HG02884 (cell line): ENCODE results near the gene SMIM38.

ENCODE experiments used
- ATAC-seq: cut with Tn5 transposase; IDR thresholded peaks from one replicate; pipeline ENCODE4 v1.9.1; 2021; ENCODE audit warnings: mild to moderate bottlenecking, moderate library complexity; ENCODE audit not compliant: unreplicated experiment

SMIM38 gene

DNA sequence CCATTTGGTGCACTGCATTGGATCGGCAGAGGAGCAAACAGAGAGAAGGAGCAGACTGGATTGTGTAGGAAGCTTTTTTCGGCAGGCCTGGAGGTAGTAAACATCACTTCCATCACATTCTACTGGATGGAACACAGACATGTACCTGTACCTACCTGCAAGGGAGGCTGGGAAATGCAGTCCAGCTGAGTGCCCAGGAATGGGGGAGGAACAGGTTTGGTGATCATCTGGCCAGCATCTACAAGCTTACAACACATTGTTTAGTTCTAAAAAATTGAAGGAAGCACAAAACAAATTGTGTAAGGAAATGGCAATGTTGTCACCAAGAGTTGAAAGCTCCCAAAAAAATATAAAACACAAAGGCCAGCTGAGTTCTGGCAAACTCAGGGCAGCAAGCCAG is 19.1 kb downstream of the SMIM38 start:
- no peak for ATAC-seq

DNA sequence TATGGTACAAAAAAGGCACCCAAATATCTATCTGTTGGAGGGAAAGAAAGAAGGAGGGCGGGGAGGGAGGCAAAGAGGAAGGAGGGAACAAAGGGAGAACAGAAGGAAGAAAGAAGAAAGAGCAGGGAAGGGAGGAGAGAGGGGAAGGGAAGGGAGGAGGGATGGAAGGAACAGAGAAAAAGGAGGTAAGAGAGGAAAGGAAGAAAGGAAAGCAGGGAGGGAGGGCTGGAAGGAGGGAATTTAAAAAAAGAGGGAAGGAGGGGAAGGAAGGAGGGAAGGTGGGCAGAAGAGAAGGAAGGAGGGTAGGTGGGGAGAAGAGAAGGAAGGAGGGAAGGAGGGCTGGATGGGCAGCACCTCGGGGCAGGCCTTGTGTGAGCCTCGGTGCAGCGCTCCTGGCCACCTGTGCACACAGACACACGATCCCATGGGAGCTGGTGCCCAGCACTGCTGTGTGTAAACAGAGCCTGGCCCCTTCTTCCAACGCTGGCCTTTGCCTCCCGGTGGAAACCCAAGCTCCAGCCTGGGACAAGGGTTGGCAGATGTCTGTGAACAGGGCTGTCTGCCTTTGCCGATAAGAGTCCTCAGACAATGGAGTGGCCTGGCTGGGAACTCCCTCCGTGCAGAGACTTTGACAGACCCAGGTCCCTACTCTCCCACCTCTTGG is 23.2 kb downstream of the SMIM38 start:
- no peak for ATAC-seq

DNA sequence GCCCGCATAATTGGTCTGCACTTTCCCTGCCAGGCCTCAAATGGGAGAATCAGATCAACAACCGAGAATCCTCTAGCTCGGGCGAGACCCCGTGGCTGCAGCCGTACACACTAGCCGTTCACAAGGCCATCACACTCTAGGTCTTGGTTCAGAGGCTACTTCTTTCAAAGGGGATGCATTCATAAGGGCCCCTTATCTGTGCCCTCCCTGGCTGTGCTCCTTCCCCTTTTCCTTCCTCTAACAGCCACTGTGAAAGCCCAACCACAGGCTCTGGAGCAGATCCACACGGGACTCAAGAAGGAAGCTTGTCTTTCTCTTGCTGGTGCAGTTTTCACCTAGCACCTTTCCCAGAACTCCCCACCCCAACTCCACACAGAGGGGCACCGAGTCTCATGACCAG is 24.5 kb downstream of the SMIM38 start:
- ATAC-seq, result no peak

DNA sequence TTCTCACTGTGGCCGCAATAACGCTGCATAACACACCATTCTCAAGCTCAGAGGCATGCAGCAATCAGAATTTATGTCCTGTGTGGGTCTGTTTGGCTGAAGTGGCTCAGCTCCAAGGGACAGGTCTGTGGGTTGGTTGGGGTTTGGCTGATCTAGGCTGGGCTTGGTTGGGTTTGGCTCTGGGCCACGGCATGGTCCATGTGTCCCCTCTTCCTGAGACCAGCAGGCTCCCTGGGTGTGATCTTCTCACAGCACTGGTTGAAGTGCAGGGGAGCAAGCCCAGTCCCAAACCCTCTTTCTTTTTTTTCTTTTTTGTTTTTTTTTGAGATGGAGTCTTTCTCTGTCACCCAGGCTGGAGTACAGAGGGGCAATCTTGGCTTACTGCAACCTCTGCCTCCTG is 25.0 kb downstream of the SMIM38 start:
- no peak for ATAC-seq

DNA sequence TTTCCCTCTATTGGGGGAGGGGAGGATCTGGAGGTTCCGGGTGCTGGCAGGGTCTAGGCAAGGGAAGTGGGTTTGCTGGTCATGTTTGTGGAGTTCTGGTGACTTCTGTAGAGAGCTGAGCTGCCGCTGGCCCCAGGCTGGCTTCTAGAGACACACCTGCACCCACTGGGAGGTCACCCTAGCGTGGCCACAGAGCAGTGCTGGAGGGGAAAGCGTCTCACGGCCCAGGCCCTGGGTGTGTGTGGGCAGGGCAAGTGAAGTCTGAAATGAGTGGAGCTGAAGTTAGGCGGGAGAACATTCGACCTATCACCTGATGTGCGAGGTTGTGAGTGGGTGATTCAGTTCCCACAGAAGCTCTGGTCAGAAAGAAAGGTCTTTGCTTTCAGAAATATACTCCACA is 27.9 kb downstream of the SMIM38 start:
- peak; percentile 43 for ATAC-seq

DNA sequence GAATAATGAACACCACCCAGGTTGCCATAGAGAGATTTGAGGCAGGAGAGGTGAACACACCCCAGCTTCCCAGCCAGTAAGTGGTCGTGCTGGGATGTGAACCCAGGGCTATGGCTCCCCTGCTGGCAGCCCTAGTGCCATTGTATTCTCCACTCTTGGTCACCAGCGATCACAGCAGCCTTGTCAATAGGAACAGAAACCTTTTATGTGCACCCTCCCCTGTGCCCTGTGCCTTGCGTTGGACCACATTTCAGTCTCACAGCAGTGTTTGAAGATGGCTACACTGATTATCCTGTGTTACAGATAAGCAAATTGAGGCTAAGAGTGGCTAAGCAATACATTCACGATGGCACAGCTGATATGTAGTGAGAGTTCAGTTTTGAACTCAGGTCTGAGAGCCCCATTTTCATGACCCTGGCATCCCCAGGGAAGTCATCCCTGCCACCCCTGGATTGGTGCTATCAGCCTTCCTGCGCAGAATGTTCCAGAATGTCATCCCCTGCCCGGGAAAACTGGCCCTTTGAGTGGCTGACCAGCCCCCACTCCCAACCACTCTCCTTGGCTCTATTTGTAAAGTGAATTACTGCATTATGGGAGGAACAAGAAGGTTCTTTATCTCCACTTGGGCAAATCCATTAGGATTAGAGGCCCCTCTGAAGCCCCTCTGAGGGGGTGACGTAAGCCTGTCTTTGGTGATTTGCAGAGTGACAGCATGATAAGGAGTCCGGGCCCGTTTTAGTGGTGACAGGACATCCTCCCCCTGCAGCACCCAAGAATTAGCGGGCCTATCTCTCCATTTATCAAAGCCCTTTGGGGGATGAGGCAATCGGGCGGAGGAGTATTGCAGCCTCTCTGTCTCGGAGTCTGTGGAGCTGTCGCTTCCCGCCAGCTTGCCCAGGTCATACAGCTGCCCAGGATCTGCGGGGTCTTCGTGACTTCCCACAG is 30.9 kb downstream of the SMIM38 start:
- ATAC-seq, result no peak

DNA sequence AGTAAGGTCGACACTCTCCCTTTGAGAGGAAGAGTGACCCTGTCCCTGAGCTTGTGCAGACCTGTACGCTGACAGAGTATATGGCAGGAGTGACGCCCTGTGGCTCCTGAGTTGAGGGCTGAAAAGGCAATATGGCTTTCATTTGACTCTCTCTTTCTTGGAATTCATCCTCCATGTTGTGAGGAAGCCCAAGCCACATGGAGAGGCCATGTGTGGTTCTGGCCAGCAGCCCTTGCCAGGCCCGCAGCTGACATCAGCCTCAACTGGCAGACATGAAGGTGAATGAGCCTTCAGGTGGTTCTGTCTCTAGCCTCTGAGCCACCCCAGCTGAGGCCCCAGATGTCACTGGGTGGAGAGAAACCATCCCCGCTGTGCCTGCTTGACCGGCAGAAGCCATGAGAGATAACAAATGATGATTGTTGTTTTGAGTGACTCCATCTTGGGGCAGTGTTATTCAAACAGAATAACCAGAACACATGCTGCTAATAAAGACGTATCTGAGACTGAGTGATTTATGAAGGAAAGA is 31.9 kb downstream of the SMIM38 start:
- no peak for ATAC-seq

DNA sequence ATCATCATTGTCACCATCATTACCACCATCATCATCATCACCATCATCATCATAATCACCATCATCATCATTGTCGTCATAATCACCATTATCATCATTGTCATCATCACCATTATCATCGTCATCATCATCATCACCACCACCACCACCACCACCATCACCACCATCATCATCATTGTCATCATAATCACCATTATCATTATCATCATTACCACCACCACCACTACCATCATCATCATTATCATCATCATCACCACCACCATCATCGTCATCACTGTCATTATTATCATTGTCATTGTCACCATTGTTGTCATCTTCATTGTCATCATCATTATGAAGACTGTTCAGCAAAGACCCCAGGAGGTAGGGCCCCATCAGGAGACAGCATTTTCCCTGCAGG is 33.3 kb downstream of the SMIM38 start:
- ATAC-seq, result no peak

DNA sequence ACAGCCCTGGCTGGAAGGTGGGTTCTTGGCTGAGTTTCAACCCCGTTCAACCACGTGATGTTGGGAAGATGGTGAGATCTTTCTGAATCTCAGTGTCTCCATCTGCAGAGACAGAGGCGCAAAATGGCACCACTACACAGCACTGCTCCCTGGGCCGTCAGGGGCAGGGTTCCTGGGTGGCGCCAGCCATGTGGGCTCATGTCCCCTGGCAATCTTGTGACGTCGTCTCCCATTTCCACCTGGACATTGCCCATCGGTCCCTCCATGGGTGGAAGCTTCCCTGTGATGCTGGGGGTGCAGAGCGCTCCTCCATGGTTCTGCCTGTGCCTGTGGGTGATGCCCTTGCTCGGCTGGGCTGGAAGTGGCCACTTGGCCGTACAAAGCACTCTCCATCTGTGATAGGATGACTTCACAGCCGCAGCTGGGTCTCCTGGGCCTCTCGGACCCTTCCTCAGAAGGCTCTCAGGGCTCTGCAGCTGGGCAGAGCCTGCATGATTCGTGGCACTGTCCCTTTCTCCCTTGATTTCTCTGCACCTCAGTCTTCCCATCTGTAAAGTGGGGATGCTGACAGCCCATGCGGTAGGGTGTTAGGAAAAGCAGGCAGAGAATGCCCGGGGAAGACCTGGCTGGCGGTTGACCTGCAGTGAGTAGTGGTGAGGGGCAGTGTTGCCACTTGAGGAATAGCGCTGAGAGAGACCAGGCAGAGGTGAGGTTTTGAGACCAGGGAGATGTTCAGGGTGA is 35.2 kb downstream of the SMIM38 start:
- no peak for ATAC-seq

DNA sequence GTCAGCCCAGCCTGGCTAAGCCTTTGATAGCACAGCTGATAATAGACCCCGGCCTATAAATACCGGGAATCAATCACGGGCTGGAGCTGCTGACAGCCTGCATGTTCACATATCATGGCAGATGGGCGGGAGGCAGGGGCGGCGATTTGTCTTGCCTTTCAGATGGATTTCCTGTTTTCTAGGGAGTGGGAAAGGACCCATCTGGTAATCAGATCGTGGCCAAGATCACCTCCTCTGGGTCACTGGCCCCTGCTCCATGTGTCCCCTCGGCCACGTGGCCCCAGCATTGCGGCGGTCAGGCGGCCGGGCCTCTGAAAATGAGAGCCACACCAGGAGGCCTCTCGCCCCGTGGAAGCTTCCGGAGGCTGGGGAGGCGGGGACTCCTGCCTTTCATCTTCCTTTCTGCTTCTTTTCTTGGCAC is 36.6 kb downstream of the SMIM38 start:
- no peak for ATAC-seq

DNA sequence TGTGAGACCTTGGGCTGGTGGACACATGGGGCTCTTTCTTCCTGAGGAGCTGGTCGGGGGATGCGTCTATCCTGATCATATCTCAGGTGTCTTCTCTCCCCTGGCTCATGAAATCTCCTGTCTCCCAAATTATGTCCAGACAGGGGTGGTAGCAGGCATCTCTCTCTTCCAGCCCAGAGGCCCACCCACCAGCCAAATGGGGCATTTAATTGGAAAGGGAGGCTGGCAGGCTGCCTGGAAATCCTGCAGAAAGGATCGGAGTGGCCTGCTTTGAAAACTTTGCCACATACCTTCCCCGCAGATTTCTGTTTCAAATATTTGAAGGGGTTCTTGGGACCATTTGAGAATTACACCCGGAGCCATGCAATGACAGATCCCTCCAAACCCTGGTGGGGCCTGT is 37.4 kb downstream of the SMIM38 start:
- no peak for ATAC-seq

DNA sequence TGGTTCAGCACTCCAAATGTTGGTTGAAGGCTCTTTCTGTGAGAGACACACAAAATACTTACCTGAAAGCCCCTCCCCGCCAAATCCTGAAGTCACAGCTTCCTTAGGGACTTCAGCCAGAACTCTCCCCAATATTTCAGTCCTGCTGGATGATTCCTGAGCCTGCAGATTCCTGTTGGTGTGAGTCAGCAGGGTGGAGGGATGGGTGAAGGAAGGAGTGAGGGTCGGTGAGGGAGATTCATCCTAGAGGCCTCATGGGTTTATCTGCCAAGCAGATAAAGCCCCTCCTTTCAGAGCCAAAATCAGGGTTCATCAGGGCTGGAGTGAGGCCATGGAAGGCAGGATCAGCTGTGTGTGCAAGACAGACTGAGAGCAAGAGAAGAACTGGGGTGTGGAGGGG is 37.9 kb downstream of the SMIM38 start:
- no peak for ATAC-seq

DNA sequence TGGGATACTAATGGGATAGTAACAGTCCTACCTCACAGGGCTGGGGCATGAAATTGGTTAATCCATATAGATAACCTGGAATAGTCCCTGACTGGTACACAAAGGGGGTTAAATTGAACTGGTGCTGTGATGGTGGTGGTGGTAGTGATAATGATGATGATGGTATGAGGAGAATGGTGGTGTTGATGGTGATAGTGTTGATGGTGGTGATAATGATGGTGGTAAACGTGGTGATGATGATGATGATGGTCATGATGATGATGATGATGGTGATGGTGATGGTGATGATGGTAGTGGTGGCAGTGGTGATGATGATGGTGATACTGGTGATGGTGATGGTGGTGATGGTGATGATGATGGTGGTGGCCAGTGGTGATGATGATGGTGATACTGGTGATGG is 38.7 kb downstream of the SMIM38 start:
- no peak for ATAC-seq

DNA sequence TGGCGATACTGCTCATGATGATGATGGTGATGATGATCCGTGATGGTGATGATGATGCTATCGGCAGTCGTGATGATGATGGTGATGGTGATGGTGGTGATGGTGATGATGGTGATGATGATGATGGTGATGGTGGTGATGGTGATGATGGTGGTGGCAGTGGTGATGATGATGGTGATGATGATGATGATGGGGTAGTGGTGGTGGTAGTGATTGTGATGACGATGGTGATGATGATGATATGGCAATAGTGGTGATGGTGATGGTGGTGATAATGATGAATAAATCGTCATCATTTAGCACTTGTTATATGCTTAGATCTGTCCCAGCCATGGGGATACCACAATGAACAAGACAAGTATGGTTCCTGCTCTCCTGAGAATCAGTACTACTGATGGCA is 39.2 kb downstream of the SMIM38 start:
- ATAC-seq, result no peak

DNA sequence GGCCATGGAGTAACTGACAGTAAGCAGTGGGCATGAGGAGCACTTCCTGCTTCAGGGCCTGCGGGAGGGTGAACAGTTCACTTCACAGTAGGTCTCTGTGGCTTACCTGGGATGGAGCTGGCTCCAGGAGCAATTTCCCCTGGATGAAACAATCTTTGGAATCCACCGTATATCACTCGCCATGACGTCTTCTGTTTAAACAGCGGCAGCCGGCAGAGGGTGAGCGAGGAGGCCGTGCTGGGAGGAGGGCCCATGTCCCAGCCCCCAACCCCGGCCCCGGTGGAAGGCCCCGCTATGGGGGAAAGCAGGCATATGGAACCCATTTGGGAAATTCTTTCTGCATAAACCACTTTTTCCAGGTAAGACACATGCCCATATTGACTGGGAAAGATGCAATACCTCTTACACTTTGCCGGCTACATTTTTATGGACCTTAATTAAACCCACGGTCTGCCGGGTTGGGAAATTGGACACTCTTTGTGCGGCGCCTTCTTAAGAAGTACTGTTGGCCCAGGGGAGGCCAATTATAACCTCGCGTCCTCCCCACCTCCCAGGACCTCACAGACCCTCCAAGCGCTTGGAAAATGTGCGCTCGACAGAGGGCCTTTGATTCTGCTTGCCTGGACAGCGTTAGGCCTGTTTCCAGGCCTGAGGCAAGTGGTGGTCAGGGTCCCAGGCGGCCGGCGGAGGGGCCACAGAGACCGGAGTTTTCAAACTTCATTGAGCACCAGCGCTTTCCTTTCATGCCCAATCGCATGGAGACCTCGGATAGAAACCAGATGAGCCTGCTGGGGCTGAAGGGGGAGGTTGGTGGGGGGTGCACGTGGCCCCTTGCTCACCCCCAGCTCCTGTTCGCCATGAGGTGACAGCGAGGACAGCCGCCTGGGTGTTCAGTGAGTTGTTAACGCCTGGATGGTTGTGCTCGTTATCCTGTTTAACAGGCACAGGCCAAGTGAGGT is 40.4 kb downstream of the SMIM38 start:
- ATAC-seq, result no peak

DNA sequence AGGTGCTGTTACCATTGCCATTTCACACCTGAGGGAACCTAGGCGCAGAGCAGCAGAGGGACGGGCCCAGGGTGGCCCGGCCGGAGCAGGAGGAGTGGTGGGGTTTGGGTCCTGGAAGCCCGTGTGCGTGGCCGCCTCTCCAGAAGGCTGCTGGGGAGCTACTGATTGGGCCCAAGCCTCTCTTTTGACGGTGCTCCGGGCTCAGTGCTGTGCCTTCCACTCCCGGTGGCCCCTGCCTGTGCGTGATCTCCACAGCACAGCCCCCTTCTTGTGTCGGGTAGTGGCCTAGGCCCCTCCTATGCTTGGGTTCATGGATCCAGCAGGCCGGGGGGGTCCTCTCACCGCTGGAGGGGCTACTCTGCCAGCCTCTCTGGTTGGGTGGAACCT is 41.0 kb downstream of the SMIM38 start:
- ATAC-seq, result no peak

DNA sequence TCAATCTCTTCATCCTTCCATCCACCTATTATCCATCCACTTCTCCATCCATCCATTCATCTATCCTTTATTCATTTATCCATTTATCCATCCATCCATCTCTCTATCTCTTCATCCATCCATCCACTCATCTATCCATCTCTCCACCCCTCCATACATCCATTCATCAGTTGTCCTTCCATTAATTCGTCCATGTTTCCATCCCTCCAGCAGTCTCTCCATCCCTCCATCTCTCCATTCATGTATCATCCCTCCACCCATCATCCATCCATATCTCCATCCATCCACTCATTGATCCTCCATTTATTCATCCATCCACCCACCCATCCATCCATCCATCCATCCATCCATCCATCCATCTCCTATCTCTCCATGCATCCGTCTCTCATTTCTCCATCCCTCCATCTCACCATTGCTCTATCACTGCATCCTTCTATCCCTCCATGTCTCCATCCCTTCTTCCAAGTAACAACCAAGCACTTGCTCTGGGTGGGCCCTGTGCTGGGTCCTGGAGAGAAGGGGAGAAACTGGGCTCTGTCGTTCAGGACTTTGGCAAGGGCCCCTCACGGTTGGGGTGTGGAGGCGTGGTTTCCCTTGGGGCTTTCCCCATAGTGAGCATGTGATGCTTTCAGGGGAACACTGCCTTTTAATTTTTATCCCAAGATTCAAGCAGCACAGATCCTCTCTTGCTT is 43.3 kb downstream of the SMIM38 start:
- ATAC-seq, result no peak

DNA sequence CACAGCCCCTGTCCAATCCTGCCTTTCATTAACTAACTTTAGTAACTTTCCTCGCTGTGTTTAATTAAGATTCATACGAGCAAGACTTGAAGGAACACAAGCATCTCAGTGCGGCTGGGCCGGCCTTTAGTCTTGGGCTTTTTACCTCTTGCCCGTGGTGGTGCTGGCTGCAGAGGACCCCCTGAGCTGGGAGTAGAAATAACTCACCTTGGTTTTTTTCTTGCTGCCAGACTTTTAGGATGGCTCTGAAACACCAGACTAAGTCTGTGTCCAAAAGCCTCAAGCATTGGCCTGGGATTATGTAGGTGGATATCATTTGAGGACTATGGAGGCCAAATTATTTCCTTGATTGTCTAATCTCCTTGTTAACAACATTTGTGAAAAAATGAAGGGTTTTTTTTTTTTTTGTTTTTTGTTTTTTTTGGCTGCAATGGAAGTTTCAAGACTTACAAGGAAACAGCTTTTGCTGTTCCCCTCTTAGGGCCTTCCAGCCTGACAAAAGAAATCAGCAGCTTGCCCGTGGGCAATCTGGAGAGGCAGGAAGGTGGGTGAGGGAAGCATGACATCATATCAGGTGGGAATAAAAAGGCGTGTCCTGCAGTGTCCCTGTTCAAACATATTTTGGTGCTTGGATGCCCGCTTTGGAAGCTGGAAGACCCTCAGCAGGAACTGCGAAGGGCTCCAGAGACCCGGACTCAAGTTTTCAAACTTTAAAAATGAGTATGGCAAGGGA is 44.0 kb downstream of the SMIM38 start:
- no peak for ATAC-seq
